ENCODE data around the gene THSD4.

THSD4 gene

DNA sequence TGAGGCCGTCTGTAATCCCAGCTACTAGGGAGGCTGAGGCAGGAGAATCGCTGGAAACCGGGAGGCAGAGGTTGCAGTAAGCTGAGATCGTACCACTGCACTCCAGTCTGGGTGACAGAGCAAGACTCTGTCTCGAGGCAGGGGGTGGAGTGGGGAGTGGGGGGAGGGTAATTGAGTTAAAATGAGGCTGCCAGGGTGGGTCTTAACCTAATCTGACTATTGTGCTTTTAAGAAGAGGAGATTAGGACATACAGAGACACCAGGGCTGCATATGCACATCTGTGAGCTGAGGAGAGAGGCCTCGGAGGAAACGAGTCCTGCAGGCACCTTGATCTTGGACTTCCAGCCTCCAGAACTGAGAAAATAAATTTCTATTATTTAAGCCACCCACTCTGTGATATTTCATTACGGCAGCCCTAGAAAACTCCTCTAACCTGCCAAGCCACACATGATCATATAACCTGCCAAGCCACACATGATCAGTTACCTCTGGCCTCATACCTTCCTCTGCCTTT is 197.0 kb downstream of the THSD4 start:
- no peaks in the 10 kb centered on the region for H3K27me3 ChIP-seq (ENCODE audit: insufficient read depth, low read length)
- no peaks in the 10 kb centered on the region for H3K9me3 ChIP-seq (ENCODE audit: low read length)
- H2AFZ ChIP-seq (ENCODE audit: low read length): no peak overlapping the region
- H3K4me3 ChIP-seq (ENCODE audit: low read depth, low read length, poor library complexity, severe bottlenecking): no peak overlapping the region
- no peak overlapping the region for H3K27ac ChIP-seq (ENCODE audit: low read depth, low read length, poor library complexity, severe bottlenecking)
- no peaks in the 10 kb centered on the region for H3K4me1 ChIP-seq (ENCODE audit: insufficient read depth, low read length, severe bottlenecking)
- no peaks in the 10 kb centered on the region for H4K20me1 ChIP-seq (ENCODE audit: insufficient read depth, low read length)
- H3K9me2 ChIP-seq (ENCODE audit: low read depth, low read length): no peaks in the 10 kb centered on the region
- H3K79me2 ChIP-seq (ENCODE audit: insufficient read depth, low read length): no peaks in the 10 kb centered on the region
- no peak overlapping the region for H3K4me2 ChIP-seq (ENCODE audit: low read length)
- no peaks in the 10 kb centered on the region for H3K36me3 ChIP-seq (ENCODE audit: insufficient read depth, low read length)
- TF ChIP-seq EZH2 (IDR thresholded peaks at IDR 0.05; ENCODE audit: borderline replicate concordance, low read length): no peak
- TF ChIP-seq, protein P1, sequence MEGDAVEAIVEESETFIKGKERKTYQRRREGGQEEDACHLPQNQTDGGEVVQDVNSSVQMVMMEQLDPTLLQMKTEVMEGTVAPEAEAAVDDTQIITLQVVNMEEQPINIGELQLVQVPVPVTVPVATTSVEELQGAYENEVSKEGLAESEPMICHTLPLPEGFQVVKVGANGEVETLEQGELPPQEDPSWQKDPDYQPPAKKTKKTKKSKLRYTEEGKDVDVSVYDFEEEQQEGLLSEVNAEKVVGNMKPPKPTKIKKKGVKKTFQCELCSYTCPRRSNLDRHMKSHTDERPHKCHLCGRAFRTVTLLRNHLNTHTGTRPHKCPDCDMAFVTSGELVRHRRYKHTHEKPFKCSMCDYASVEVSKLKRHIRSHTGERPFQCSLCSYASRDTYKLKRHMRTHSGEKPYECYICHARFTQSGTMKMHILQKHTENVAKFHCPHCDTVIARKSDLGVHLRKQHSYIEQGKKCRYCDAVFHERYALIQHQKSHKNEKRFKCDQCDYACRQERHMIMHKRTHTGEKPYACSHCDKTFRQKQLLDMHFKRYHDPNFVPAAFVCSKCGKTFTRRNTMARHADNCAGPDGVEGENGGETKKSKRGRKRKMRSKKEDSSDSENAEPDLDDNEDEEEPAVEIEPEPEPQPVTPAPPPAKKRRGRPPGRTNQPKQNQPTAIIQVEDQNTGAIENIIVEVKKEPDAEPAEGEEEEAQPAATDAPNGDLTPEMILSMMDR (IDR thresholded peaks at IDR 0.05; ENCODE audit: low read length): no peak
- no peaks in the 10 kb centered on the region for H3F3A ChIP-seq (ENCODE audit: insufficient read depth, low read length)
- H3K9ac ChIP-seq (ENCODE audit: low read length): no peak overlapping the region

DNA sequence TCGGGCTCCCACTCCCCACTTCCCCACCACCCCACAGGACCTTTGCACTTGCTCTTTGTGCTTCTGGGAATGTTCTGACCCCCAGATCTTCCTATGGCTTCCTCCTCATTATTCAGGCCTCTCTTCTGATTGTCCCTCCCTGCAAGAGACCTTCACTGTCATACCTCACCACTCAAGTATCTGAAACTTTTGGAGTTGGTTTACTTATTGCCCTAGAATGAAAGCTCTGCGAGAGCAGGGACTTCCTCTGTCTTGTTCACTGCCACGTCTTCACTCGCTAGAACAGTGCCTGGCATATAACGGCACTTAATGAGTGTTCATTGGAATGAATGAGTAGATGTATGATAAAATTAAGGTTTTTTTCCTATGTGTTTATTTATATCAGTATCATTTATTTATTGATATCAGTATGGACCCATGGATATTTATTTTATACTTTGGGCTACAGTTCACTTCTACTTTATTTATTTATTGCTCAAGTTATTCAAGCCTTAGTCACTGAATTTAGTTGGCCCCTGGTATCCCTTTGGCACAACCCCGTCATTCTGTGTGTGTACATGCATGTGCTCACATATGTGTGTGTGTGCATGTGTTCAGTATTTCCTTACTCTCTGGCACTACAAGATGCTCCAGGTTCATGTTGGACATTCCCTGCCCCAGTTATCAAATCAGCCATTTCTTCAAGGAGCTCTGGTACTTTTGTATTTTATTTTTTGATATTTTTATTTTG is 197.6 kb downstream of the THSD4 start:
- no peak for TF ChIP-seq EZH2 (IDR thresholded peaks at IDR 0.05; ENCODE audit: borderline replicate concordance, low read length)
- TF ChIP-seq, protein P1 (IDR thresholded peaks at IDR 0.05; ENCODE audit: low read length): no peak
- Histone ChIP-seq H2AFZ (ENCODE audit: low read length) (no peak overlapping the region), H3K9me2 (ENCODE audit: low read depth, low read length) (no peaks in the 10 kb centered on the region), H3K27ac (ENCODE audit: low read depth, low read length, poor library complexity, severe bottlenecking) (no peak overlapping the region), H3K79me2 (ENCODE audit: insufficient read depth, low read length) (no peaks in the 10 kb centered on the region), H3F3A (ENCODE audit: insufficient read depth, low read length) (no peaks in the 10 kb centered on the region), H3K36me3 (ENCODE audit: insufficient read depth, low read length) (no peaks in the 10 kb centered on the region), H3K4me1 (ENCODE audit: insufficient read depth, low read length, severe bottlenecking) (no peaks in the 10 kb centered on the region), H4K20me1 (ENCODE audit: insufficient read depth, low read length) (no peaks in the 10 kb centered on the region), H3K4me2 (ENCODE audit: low read length) (no peak overlapping the region), H3K4me3 (ENCODE audit: low read depth, low read length, poor library complexity, severe bottlenecking) (no peak overlapping the region), H3K27me3 (ENCODE audit: insufficient read depth, low read length) (no peaks in the 10 kb centered on the region), H3K9ac (ENCODE audit: low read length) (no peak overlapping the region), H3K9me3 (ENCODE audit: low read length) (no peaks in the 10 kb centered on the region)

- Histone ChIP-seq H3K9me2 (ENCODE audit: low read depth, low read length) (no peaks in the 10 kb centered on the region), H3K9ac (ENCODE audit: low read length) (no peak overlapping the region), H3K27me3 (ENCODE audit: insufficient read depth, low read length) (no peaks in the 10 kb centered on the region), H3K79me2 (ENCODE audit: insufficient read depth, low read length) (no peaks in the 10 kb centered on the region), H3K9me3 (ENCODE audit: low read length) (no peaks in the 10 kb centered on the region), H4K20me1 (ENCODE audit: insufficient read depth, low read length) (no peaks in the 10 kb centered on the region), H3K4me1 (ENCODE audit: insufficient read depth, low read length, severe bottlenecking) (no peaks in the 10 kb centered on the region), H3K36me3 (ENCODE audit: insufficient read depth, low read length) (no peaks in the 10 kb centered on the region), H3K27ac (ENCODE audit: low read depth, low read length, poor library complexity, severe bottlenecking) (no peak overlapping the region), H3K4me3 (ENCODE audit: low read depth, low read length, poor library complexity, severe bottlenecking) (no peak overlapping the region), H3K4me2 (ENCODE audit: low read length) (no peak overlapping the region), H2AFZ (ENCODE audit: low read length) (no peak overlapping the region), H3F3A (ENCODE audit: insufficient read depth, low read length) (no peaks in the 10 kb centered on the region)
- TF ChIP-seq EZH2 (IDR thresholded peaks at IDR 0.05; ENCODE audit: borderline replicate concordance, low read length): no peak
- TF ChIP-seq, protein P1 (IDR thresholded peaks at IDR 0.05; ENCODE audit: low read length): no peak
Measured at GRCh38 chr15:71313806-71314205, 198.5 kb downstream of the THSD4 start.
